Neural cell (in vitro differentiated cells): ENCODE measurements around the gene GIPC2.

Experiments used
- CTCF ChIP-seq: fragments of 450-650 bp; IDR thresholded peaks from 2 replicates; pipeline ENCODE4 v1.5.1; 2014; ENCODE audit warnings: antibody characterized with exemption, mild to moderate bottlenecking, moderate library complexity; ENCODE audit not compliant: poor library complexity, severe bottlenecking
- EP300 ChIP-seq: fragments of 450-650 bp; conservative IDR thresholded peaks from 2 replicates; pipeline ENCODE4 v1.6.1; 2014; ENCODE audit warnings: antibody characterized with exemption, mild to moderate bottlenecking, moderate library complexity; ENCODE audit not compliant: poor library complexity, severe bottlenecking
- EZH2 ChIP-seq: fragments of 200-600, 300-800 bp; shearing (Covaris generic), sonication (generic); IDR thresholded peaks from 2 replicates; pipeline ENCODE4 v1.6.1; 2014; ENCODE audit warnings: antibody characterized with exemption, low read length, borderline replicate concordance, mild to moderate bottlenecking; ENCODE audit not compliant: insufficient read depth, poor library complexity, severe bottlenecking
- POLR2AphosphoS5 ChIP-seq: IDR thresholded peaks from 2 replicates; pipeline ENCODE4 v1.6.1; 2012
- REST ChIP-seq: IDR thresholded peaks from 2 replicates; pipeline ENCODE4 v1.6.1; 2012; ENCODE audit warnings: borderline replicate concordance
- SMC3 ChIP-seq: fragments of 450-650 bp; conservative IDR thresholded peaks from 2 replicates; pipeline ENCODE4 v1.6.1; 2014; ENCODE audit warnings: antibody characterized with exemption, mild to moderate bottlenecking, moderate library complexity; ENCODE audit not compliant: poor library complexity

GRCh38 chr1:78029793-78030192 is 16.0 kb upstream of the GIPC2 start:
- no peak for TF ChIP-seq CTCF
- no peak for TF ChIP-seq SMC3
- TF ChIP-seq EZH2: no peak
- TF ChIP-seq EP300: no peak
- no peak for TF ChIP-seq POLR2AphosphoS5
- TF ChIP-seq REST: no peak
